Cardiac septum (tissue), 1 donor: ENCODE data around the gene PDZK1. TPM values are rescaled to one million over a fixed set of nuclear protein-coding genes. Genes with fewer than 3 reads are reported as not detected.
"Not testable (repeated sequence)": the region's sequence is repeated elsewhere in the genome, so short reads cannot be mapped to it uniquely, and the experiment has no call there.

Source experiments
- DNase-seq: peaks from one replicate; pipeline ENCODE4 v3.0.0-alpha.2; 2020; ENCODE audit warnings: low spot score
- intact Hi-C: fragments of 100-400 bp; cut with DNase I; formaldehyde crosslinking; loops from one replicate; pipeline ENCODE4 v1.14.0; 2022
- total RNA-seq: library from RNA; stranded (reverse); fragmentation: NEBNext Ultra II Directional; extraction: Animal tissue kit (Norgen Biotek cat#: 25700); gene quantifications from one replicate; pipeline ENCODE4 v1.2.1, GENCODE V29; 2021
- donor health status: DM: no; HTN: no; CAD: no.

Gene PDZK1
- total RNA-seq, 1 donor from 2014 or later = 0.48 TPM

- intact Hi-C loops, DNase-seq: not testable (repeated sequence)
Observed at GRCh38 chr1:145673217-145673616, 34.0 kb downstream of the PDZK1 start.

DNA sequence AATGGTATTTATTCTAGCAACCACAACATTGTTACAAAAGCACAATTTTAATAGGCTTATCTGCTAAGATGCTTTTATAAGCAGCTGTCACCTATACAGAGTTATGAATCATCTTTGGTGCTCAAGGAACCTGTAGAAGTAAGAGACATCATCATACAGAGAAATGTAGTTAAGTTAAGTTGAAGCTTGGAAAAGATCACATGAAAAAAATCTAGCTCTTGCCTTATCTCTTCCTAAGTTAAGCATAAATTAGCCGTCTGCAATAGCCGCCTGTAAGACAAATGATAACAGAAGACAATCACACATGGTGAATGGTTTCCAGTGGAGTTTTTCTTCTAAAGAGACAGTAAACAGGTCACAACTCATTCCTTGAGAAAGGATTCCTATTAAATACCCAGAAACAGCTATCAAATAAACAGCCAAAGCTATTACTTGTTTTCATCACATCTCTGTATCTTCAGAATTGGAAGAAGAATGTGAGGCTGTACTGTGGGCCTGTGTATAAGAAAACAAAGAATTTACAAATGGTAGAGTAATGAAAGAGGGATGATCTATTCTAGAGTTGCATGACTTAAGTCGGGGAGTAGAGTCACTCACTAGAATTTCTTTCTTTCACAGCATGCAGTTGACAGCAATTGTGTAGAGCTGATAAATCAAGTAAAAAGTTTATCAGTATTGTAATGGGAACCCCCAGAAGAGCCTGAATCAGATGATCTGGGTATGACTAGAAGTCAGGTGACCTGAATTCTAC is 36.0 kb downstream of the PDZK1 start:
- intact Hi-C loops, DNase-seq: not testable (repeated sequence)

DNA sequence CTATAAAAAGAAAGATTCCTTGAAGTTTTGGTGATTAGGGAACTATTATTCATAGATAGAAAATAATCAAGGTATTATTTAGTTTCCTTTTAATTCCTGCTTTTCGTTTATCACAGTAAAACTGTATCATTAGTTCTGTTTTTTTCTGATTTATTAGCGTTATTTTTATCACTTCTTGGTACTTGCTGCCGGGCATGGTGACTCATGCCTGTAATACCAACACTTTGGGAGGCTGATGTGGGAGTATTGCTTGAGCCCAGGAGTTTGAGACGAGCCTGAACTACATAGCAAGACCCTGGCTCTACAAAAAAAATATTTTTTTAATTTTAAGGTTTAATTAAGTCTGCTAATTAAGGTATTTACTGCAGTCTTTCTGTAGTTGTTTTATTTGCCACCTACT is 42.2 kb downstream of the PDZK1 start:
- DNase-seq, intact Hi-C loops: not testable (repeated sequence)

DNA sequence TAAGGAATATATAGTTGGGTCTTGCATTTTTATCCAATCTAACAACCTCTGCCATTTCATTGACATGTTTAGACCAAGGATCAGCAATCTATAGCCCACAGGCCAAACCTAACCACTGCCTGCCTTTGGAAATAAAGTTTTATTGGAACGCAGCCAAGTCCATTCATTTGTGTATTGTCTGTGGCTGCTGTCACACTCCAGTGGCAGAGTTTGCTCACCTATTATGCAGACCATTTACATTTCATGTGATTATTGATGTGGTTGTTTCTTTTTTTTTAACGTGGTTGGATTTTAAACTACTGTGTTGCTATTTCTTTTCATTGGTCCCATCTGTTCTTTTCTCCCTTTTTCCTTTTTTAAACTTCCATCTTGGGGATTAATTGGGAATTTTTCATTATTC is 44.7 kb downstream of the PDZK1 start:
- DNase-seq, intact Hi-C loops: not testable (repeated sequence)

DNA sequence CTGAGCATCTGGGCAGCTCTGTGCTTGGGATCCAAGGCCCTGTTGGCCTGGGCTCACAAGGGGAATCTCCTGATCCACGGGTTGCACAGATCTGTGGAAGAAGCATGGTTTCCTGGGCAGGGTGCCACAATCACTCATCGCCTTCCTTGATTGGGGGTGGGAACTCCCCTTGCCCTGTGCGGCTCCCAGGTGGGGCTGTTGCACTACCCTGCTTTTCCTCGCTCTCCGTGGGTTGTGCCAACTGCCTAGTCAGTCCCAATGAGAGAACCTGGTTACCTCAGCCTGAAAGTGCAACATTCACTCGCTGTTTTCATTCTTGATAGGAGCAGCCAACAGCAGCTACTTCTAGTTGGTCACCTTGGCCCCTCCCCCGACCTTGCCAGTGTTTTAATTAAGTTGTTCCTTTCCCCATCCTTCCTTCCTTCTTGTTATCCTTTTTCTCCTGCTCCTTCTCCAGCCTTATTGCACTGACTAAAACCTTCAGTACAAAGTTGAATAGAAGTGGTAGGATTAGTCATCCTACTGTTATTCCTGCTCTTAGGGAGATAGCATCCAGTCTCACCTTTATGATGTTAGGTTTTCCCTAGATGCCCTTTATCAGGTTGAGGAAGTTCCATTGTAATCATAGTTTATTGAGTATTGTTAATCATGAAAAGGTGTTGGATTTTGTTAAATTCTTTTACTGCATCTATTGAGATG is 50.8 kb downstream of the PDZK1 start:
- intact Hi-C loops, DNase-seq: not testable (repeated sequence)

GRCh38 chr1:145643990-145644389 is 63.2 kb downstream of the PDZK1 start:
- DNase-seq, intact Hi-C loops: not testable (repeated sequence)

DNA sequence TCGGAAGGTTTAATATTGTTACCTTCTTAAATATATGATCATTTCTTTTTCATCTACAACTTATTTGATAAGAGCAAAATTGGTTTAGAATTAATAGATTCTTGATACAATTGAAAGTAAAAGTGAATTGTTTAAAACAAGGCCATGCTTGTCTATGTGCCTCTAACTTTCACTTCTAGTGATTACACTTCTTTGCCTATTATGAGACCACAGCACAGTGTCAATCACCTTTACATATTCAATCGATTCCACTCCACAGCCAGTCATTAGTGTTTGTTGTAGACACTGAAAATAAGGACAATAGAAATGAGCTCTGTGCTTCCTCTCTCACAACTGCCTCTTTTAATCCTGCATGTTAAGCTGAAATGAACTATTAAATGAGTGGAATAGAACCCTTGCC is 65.3 kb downstream of the PDZK1 start:
- DNase-seq, intact Hi-C loops: not testable (repeated sequence)

- intact Hi-C loops, DNase-seq: not testable (repeated sequence)
Observed at GRCh38 chr1:145636237-145636636, 70.9 kb downstream of the PDZK1 start.

DNA sequence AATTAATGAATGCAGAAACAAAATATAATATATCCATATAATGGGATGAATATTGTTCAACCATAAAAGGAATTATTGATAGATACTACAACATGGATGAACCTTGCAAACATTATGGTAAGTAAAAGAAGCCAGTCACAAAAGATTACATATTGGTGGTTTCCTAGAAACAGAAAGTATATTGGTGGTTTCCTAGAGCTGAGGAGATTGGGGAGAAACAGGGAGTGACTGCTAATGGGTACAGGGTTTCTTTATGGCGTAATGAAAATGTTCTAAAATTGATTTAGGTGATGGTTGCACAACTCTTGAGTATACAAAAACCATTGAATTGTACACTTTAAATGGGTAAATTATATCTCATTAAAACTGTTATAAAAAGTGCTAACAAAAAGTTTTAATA is 85.0 kb downstream of the PDZK1 start:
- DNase-seq, intact Hi-C loops: not testable (repeated sequence)

Other genes with a start within 250 kb of the PDZK1 start
- gene GPR89A, start 99.4 kb downstream of the PDZK1 start, total RNA-seq = 9.3 TPM
- gene CD160, start 12.1 kb upstream of the PDZK1 start, total RNA-seq = 0.22 TPM
- gene RNF115, start 116.7 kb upstream of the PDZK1 start, total RNA-seq = 74.5 TPM
- gene POLR3C, start 116.8 kb upstream of the PDZK1 start, total RNA-seq = 14.0 TPM
- 2.7 TPM for gene NUDT17, start 138.3 kb upstream of the PDZK1 start, total RNA-seq
- gene PIAS3, start 151.7 kb upstream of the PDZK1 start, total RNA-seq = 19.7 TPM
- gene ANKRD35, start 178.5 kb upstream of the PDZK1 start, total RNA-seq = 0.73 TPM
- gene ITGA10, start 202.7 kb upstream of the PDZK1 start, total RNA-seq = 3.8 TPM
- 17.4 TPM for gene PEX11B, start 211.3 kb upstream of the PDZK1 start, total RNA-seq
- 74.2 TPM for gene RBM8A, start 220.1 kb upstream of the PDZK1 start, total RNA-seq